AML-193 (cell line): ENCODE measurements around the gene ARL16.

Experiments
- DNase-seq, 2 experiments: peaks; one replicate each; lab custom pipeline; 2025; lab: John Stamatoyannopoulos, UW

The ARL16 gene

DNA sequence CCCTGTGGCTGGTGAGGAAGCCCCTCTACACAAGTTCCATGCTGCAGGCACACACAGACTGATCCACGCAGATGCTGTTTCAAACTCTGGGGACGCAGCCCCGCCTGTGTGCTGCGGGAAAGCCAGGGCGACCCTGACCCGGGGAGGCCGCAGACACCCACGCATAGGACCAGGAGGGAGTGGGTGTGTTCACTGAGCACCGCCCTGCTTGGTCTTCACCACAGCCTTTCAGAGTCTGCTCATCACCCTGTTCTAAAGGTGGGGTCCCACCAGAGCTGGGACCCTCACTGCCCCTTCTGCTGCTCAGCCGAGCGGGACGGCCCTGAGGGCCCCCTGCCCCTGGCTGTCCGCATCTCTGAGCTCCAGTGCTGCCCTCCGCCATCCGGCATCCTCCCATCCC lies 39.1 kb downstream of the ARL16 start:
- no peak for DNase-seq

DNA sequence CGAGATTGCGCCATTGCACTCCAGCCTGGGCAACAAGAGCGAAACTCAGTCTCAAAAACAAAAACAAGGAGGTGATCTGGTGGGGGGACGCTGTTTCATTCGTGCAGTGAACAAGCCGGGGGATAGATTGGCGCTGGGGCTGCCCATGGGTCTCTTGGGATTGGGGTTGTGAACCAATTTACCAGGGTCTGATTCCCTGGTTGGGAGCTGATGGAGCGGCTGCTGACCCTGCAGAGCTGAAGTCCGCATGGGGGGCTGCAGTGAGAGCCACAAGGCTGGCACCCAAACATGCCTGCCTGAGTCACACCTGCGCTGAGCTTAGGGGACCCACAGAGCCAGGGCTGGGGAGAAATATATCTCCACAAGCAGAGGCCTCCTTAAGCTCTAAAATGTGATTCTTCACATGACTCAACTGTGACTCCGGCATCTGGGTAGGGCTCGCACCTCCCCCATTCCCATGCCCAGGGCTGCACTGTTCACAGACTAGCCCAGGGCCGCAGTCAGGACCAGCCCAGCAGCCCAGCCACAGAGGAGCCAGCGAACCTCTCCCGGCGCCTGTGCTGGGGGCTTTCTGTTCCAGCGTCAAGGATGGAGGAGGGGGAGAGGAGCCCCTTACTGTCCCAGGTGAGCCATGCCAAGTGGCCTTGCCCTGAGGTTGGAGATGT lies 41.6 kb downstream of the ARL16 start:
- DNase-seq = no peak

DNA sequence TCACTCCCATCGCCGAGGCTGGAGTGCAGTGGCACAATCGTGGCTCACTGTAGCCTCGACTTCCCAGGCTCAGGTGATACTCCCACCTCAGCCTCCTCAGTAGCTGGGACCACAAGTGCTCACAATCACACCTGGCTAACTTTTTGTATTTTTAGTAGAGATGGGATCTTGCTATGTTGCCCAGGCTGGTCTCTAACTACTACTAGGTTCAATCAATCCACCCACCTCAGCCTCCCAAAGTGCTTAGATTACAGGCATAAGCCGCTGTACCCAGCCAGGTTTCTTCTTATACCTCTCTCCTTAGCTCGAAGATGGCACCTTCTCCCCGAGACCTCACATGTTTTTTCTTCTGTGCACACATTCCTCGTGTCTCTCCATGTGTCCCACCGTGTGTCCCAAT lies 43.6 kb downstream of the ARL16 start:
- no peak for DNase-seq

DNA sequence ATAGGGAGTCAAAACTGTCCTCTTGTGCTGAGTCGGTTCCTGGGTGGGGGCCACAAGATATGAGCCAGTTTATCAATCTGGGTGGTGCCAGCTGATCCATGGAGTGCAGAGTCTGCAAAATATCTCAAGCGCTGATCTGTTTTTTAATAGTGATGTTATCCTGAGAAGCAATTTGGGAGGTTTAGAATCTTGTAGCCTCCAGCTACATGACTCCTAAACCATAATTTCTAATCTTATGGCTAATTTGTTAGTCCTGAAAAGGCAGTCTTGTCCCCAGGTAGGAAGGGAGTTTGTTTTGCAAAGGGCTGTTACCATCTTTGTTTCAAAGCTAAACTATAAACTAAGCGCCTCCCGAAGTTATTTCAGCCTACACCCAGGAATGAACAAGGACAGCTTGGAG lies 44.9 kb downstream of the ARL16 start:
- DNase-seq = no peak

DNA sequence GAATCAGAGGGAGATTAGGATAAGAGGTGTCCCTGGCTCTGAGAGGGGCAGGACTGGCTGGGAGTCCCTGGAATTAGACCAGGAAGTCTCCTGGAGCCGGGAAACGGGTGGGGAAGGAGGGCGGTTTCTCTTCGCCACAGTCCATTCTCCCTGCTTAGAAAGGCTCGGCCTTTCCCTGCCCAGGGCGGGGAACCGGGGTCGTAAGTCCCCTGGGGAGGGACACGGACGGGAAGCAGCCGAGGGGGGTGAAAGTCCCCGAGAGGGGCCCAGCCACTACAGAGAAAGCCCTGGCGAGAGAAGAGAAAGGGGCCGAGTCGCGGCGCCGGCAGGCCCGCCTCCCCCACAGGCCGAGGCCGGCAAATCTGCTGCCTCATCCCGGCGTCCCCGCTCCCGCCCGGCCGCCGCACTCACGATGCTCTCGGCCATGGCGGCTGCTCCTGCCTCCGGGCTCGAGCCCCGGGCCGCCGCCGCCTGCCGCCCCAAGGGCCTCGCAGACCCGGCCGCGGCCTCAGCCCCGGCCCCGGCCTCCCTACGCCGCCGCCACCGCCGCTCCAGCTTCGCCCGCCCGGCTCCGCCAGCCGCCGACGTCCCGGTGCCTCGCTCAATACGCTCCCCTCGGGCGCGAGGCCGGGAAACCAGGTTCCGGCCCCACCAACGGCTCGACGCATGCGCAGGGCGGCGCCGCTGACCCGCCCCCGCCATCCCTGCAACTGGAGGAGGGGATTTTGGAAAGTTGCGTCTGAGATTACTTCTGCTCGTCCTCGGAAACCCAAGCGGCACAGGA lies 46.9 kb downstream of the ARL16 start, which contains the start of the genes NPLOC4 and TSPAN10:
NPLOC4 (minus strand) TSS at position 608 of the 784 bp plus-strand sequence; CDS start at position 426, 182 bp downstream.
TSPAN10 (plus strand) TSS at position 692 of the 784 bp plus-strand sequence. CDS start 5,217 bp downstream, outside the sequence.
- peak; percentile 73 to 82 for DNase-seq

DNA sequence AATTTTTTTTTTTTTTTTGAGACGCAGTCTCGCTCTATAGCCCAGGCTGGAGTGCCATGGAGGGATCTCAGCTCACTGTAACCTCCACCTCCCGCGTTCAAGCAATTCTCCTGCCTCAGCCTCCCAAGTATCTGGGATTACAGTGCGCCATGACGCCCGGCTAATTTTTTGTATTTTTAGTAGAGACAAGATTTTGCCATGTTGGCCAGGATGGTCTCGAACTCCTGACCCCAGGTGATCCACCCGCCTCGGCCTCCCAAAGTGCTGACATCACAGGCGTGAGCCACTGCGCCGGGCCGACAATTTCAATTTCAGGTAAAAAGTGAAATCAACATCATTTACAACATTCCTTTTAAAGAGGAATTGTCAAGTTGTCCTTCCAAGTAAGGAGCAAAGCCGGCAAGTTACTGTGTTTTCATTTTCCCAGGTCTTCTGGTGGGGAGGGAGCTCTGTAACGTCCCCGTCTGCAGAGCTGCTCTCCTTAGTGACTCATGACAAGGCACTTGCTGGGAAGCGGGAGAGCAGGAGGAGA lies 47.6 kb downstream of the ARL16 start:
- no peak for DNase-seq

DNA sequence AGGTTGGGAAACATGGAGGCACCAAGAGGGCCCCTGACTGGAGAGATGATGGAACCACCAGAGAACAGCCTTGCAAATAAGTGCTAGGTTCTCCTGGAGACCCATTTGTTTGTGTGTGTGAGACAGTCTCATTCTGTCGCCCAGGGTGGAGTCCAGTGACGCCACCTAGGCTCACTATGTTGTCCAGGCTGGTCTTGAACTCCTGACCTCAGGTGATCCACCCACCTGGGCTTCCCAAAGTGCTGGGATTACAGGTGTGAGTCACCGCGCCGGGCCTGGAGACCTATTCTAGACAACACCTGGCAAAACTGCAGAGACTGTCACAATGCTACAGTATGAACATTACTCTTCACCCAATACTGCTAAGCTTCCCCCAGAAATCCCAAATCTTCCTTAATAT lies 48.2 kb downstream of the ARL16 start:
- DNase-seq = no peak

DNA sequence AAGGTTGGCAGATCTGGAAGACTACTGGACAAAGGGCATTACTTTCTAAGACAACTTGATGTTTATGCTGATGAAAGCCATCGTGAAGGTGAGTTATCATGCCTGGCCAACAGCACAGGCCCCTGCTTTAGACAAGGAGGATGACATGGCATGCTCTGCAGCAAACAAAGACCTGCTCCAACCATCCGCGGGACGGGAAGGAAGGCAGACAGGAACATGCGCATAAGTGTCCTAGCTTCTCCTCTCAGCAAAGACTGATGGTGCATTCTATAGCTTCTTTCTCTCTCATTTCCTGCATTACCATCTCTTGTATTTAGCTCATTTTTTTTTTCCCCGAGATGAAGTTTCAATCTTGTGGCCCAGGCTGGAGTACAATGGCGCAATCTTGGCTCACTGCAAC lies 52.1 kb downstream of the ARL16 start:
- no peak for DNase-seq
